ENCODE measurements around the gene DLK2. TPM values are rescaled to one million over a fixed set of nuclear protein-coding genes. Genes with fewer than 3 reads are reported as not detected.
A peak's percentile ranks its signal among the peaks of the same experiment; 100 is the strongest.

The DLK2 gene
- total RNA-seq, 8 experiments from 2014 or later: 1.5 to 6.5 (median 5.0) TPM

DNA sequence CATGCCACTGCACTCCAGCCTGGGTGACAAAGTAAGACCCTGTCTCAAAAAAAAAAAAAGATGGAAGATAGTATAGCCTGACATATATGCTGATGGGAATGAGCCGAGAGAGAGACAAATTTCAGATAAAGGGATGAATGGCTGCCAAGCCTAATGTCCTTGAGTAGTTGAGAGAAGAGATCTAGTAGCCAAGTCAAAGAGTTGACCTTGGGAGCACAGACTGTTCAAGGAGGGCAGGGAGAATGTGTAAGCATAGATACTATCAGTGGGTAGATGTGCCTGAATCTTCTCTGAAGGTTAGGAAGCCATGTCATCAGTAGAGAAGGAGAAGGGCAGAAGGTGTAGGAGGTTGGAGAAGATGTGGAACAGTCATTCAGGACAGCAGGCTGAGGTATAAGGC, 48.1 kb downstream of the DLK2 start:
- H3K4me3 ChIP-seq: no peak overlapping the region
- in situ Hi-C loops (cut with MboI; ENCODE audit: low pct_unique_long_range_greater_than_20kb in 2 of 9, low sequenced_read_pairs in 9 of 9, unreplicated experiment in 9 of 9): no loop called here
- ATAC-seq (replicated peaks in 6 of 8): no peak
- no peaks in the 10 kb centered on the region for H3K4me1 ChIP-seq (replicated peaks in 1 of 2)
- 80 to 91% (median 87%) methylated on average over 1 of the region's 1 CpG; no CpG with 5 or more reads in 6 of the 10 experiments for WGBS, 10 experiments
- no peak overlapping the region for H3K27ac ChIP-seq

DNA sequence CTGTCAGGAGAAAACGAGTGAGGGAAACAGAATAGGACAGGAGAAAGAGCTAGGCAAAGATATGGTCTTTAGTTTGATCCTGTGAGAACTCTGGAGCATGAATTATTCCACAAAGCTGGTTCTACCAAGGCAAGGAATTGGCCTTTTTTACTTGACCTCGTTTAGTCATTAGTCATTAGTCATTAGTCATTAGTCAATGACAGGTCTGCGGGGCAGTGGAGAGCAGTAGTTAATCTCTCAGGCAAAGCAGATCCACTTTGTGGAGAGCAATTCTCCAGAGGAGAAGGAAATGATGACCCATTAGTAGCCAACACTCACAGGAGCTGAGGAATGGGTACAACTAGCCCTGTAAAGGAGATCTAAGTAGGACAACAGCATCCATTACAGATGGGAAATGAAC, 50.0 kb downstream of the DLK2 start:
- 0 to 44% (median 36%) methylated on average over 1 to 3 of the region's 3 CpGs; no CpG with 5 or more reads in 1 of the 10 experiments for WGBS, 10 experiments
- Histone ChIP-seq H3K27ac (no peak overlapping the region), H3K4me3 (no peak overlapping the region), H3K4me1 (replicated peaks in 1 of 2) (no peaks in the 10 kb centered on the region)
- in situ Hi-C loops (cut with MboI; ENCODE audit: low pct_unique_long_range_greater_than_20kb in 2 of 9, low sequenced_read_pairs in 9 of 9, unreplicated experiment in 9 of 9): no loop called here
- peak in 1 of 8 experiments; percentile 32 for ATAC-seq (replicated peaks in 6 of 8)

- H3K4me1 ChIP-seq (replicated peaks in 1 of 2): no peaks in the 10 kb centered on the region
- H3K4me3 ChIP-seq: no peak overlapping the region
- WGBS, 10 experiments: 17 to 75% (median 55%) methylated on average over 1 of the region's 1 CpG; no CpG with 5 or more reads in 3 of the 10 experiments
- in situ Hi-C loops (cut with MboI; ENCODE audit: low pct_unique_long_range_greater_than_20kb in 2 of 9, low sequenced_read_pairs in 9 of 9, unreplicated experiment in 9 of 9): no loop called here
- no peak overlapping the region for H3K27ac ChIP-seq
- peak in 2 of 8 experiments; percentile 51 for ATAC-seq (replicated peaks in 6 of 8)
These were observed 52.5 kb downstream of the DLK2 start for GRCh38 chr6:43402820-43403219.

DNA sequence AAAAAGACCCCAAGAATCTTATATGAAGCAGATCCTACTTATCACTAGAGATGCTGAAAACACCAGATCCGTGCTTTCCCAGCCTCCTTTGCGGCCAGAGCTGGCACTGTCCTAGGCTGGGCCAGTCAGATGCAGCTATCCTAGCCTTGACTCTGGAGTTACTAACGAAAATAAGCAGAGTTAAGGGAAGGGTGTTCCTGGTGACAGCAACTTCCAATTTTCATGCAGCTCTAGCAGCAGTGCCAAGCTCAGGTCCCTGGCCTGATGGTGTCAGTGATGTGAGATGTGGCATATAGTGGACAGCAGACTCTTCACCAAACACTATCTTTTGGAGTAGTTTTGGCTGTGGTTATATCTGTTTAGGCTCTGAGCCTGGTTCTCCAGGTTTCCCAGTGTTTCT, 53.6 kb downstream of the DLK2 start:
- in situ Hi-C loops (cut with MboI; ENCODE audit: low pct_unique_long_range_greater_than_20kb in 2 of 9, low sequenced_read_pairs in 9 of 9, unreplicated experiment in 9 of 9): no loop called here
- H3K4me1 ChIP-seq (replicated peaks in 1 of 2): no peaks in the 10 kb centered on the region
- H3K27ac ChIP-seq: no peak overlapping the region
- H3K4me3 ChIP-seq: no peak overlapping the region
- WGBS, 10 experiments: 0 to 92% (median 60%) methylated on average over 1 to 2 of the region's 3 CpGs; no CpG with 5 or more reads in 7 of the 10 experiments
- ATAC-seq (replicated peaks in 6 of 8): no peak

Other genes starting within 250 kb of the DLK2 start
- 10 to 100 TPM; 15.3 to 73.6 (median 33.9) TPM for gene DNPH1, start 226.1 kb downstream of the DLK2 start, total RNA-seq
- 10 to 100 TPM in 3 of 8 experiments, 1 to 10 TPM in 4, under 1 TPM in 1; 0.41 to 13.6 (median 8.4) TPM for gene TTBK1, start 212.1 kb downstream of the DLK2 start, total RNA-seq
- gene SLC22A7, start 157.3 kb downstream of the DLK2 start, total RNA-seq: under 1 TPM in 5 of 8 experiments, not detected in 3; 0.23 to 0.78 (median 0.63) TPM
- gene CRIP3, start 146.7 kb downstream of the DLK2 start, total RNA-seq: 1 to 10 TPM in 6 of 8 experiments, under 1 TPM in 2; 0.81 to 4.1 (median 2.0) TPM
- 10 to 100 TPM in 7 of 8 experiments, 1 to 10 TPM in 1; 9.4 to 25.0 (median 14.7) TPM for gene ZNF318, start 85.9 kb downstream of the DLK2 start, total RNA-seq
- gene ABCC10, start 28.0 kb downstream of the DLK2 start, total RNA-seq: 10 to 100 TPM; 10.3 to 70.3 (median 16.4) TPM
- 10 to 100 TPM in 7 of 8 experiments, 1 to 10 TPM in 1; 7.4 to 24.2 (median 12.7) TPM for gene TJAP1, start 22.0 kb upstream of the DLK2 start, total RNA-seq
- 1 to 10 TPM in 4 of 8 experiments, under 1 TPM in 4; 0.67 to 3.7 (median 1.4) TPM for gene LRRC73, start 54.8 kb upstream of the DLK2 start, total RNA-seq
- 100 to 1,000 TPM in 4 of 8 experiments, 10 to 100 TPM in 4; 59.3 to 142 (median 101) TPM for gene YIPF3, start 61.4 kb upstream of the DLK2 start, total RNA-seq
- 10 to 100 TPM; 27.7 to 56.9 (median 41.8) TPM for gene POLR1C, start 61.5 kb upstream of the DLK2 start, total RNA-seq
- gene XPO5, start 120.5 kb upstream of the DLK2 start, total RNA-seq: 10 to 100 TPM; 29.4 to 70.9 (median 38.8) TPM
- 10 to 100 TPM in 5 of 8 experiments, 1 to 10 TPM in 3; 4.9 to 44.8 (median 16.4) TPM for gene POLH, start 120.6 kb upstream of the DLK2 start, total RNA-seq
- gene GTPBP2, start 173.7 kb upstream of the DLK2 start, total RNA-seq: 10 to 100 TPM; 31.2 to 86.5 (median 43.7) TPM
- gene MAD2L1BP, start 180.3 kb upstream of the DLK2 start, total RNA-seq: 10 to 100 TPM; 24.7 to 44.9 (median 30.4) TPM
- gene RSPH9, start 189.5 kb upstream of the DLK2 start, total RNA-seq: 1 to 10 TPM; 1.1 to 9.7 (median 4.6) TPM
- gene MRPS18A, start 232.2 kb upstream of the DLK2 start, total RNA-seq: 10 to 100 TPM; 28.8 to 98.9 (median 56.5) TPM

All from motor neuron (in vitro differentiated cells).